ENCODE data around the gene PLCH2. TPM values are rescaled to one million over a fixed set of nuclear protein-coding genes. Genes with fewer than 3 reads are reported as not detected.
A peak's percentile ranks its signal among the peaks of the same experiment; 100 is the strongest.
"Not testable (repeated sequence)": the region's sequence is repeated elsewhere in the genome, so short reads cannot be mapped to it uniquely, and the experiment has no call there.

PLCH2 gene
- total RNA-seq, 2 donors from 2014 or later = 6.9 to 7.1 TPM

GRCh38 chr1:2544875-2545640 is 69.0 kb downstream of the PLCH2 start:
- ATAC-seq = no peak

GRCh38 chr1:2545754-2546514 is 69.8 kb downstream of the PLCH2 start:
- Mint-ChIP-seq H3K9me3 (no peaks in the 10 kb centered on the region), H3K27ac (peak overlapping the region in 1 of 2 donors; percentile 93), H3K36me3 (no peaks in the 10 kb centered on the region)
- DNase-seq (ENCODE audit: low spot score in 2 of 2) = peak; percentile 88 to 91
- ATAC-seq = peak; percentile 34 to 59

More at GRCh38 chr1:2544875-2545640, 69.0 kb downstream of the PLCH2 start:
- no peaks in the 10 kb centered on the region for H3K9me3 Mint-ChIP-seq
- DNase-seq (ENCODE audit: low spot score in 2 of 2) = no peak
- H3K27ac Mint-ChIP-seq = no peak overlapping the region
- no peaks in the 10 kb centered on the region for H3K36me3 Mint-ChIP-seq

GRCh38 chr1:2546515-2547209 is 70.6 kb downstream of the PLCH2 start:
- no peaks in the 10 kb centered on the region for H3K36me3 Mint-ChIP-seq
- ATAC-seq = peak; percentile 53 to 70
- peak overlapping the region; percentile 93 to 97 for H3K27ac Mint-ChIP-seq
- DNase-seq (ENCODE audit: low spot score in 2 of 2) = peak; percentile 85 to 89
- H3K9me3 Mint-ChIP-seq = no peaks in the 10 kb centered on the region

- peak overlapping the region; percentile 93 to 97 for H3K27ac Mint-ChIP-seq
- ATAC-seq (peak; percentile 52 to 62), DNase-seq (ENCODE audit: low spot score in 2 of 2) (peak; percentile 66 to 85)
- H3K9me3 Mint-ChIP-seq = no peaks in the 10 kb centered on the region
- no peaks in the 10 kb centered on the region for H3K36me3 Mint-ChIP-seq
Observed at GRCh38 chr1:2547210-2548067, 71.3 kb downstream of the PLCH2 start.

GRCh38 chr1:2548068-2548589 is 72.0 kb downstream of the PLCH2 start:
- H3K36me3 Mint-ChIP-seq = no peaks in the 10 kb centered on the region
- DNase-seq (ENCODE audit: low spot score in 2 of 2) (peak; percentile 88), ATAC-seq (peak; percentile 31 to 38)
- H3K9me3 Mint-ChIP-seq = no peaks in the 10 kb centered on the region
- H3K27ac Mint-ChIP-seq = peak overlapping the region; percentile 93 to 97

GRCh38 chr1:2549367-2550029 is 73.4 kb downstream of the PLCH2 start:
- ATAC-seq; H3K9me3 Mint-ChIP-seq; DNase-seq (ENCODE audit: low spot score in 2 of 2); H3K36me3 Mint-ChIP-seq: not testable (repeated sequence)
- peak overlapping the region; percentile 93 to 94 for H3K27ac Mint-ChIP-seq

GRCh38 chr1:2550309-2550861 is 74.3 kb downstream of the PLCH2 start:
- H3K9me3 Mint-ChIP-seq; ATAC-seq; DNase-seq (ENCODE audit: low spot score in 2 of 2); H3K36me3 Mint-ChIP-seq: not testable (repeated sequence)
- H3K27ac Mint-ChIP-seq = peak overlapping the region in 1 of 2 donors; percentile 93

- H3K9me3 Mint-ChIP-seq; ATAC-seq; H3K36me3 Mint-ChIP-seq; DNase-seq (ENCODE audit: low spot score in 2 of 2): not testable (repeated sequence)
- H3K27ac Mint-ChIP-seq = peak overlapping the region in 1 of 2 donors; percentile 66
Observed at GRCh38 chr1:2551544-2551943, 75.5 kb downstream of the PLCH2 start.

- H3K9me3 Mint-ChIP-seq = no peaks in the 10 kb centered on the region
- H3K27ac Mint-ChIP-seq = peak overlapping the region in 1 of 2 donors; percentile 66
- ATAC-seq (no peak), DNase-seq (ENCODE audit: low spot score in 2 of 2) (no peak)
- peaks cover 7 to 12% of the 10 kb centered on the region in 2 donors for H3K36me3 Mint-ChIP-seq
Observed at GRCh38 chr1:2552189-2552588, 76.1 kb downstream of the PLCH2 start.

- DNase-seq (ENCODE audit: low spot score in 2 of 2); H3K9me3 Mint-ChIP-seq; ATAC-seq: not testable (repeated sequence)
- Mint-ChIP-seq H3K36me3 (peaks cover 7 to 12% of the 10 kb centered on the region in 2 donors), H3K27ac (peak overlapping the region in 1 of 2 donors; percentile 44)
Observed at GRCh38 chr1:2553076-2553475, 77.0 kb downstream of the PLCH2 start.

- H3K9me3 Mint-ChIP-seq = no peaks in the 10 kb centered on the region
- peak overlapping the region; percentile 36 to 97 for H3K27ac Mint-ChIP-seq
- ATAC-seq (no peak), DNase-seq (ENCODE audit: low spot score in 2 of 2) (no peak)
- peaks cover 7 to 12% of the 10 kb centered on the region in 2 donors for H3K36me3 Mint-ChIP-seq
Observed at GRCh38 chr1:2553871-2554620, 78.0 kb downstream of the PLCH2 start.

- peaks cover 7 to 12% of the 10 kb centered on the region in 2 donors for H3K36me3 Mint-ChIP-seq
- peak in 1 of 2 donors; percentile 35 for ATAC-seq
Observed at GRCh38 chr1:2554621-2555387, 78.7 kb downstream of the PLCH2 start.

More at GRCh38 chr1:2554621-2555387, 78.7 kb downstream of the PLCH2 start:
- DNase-seq (ENCODE audit: low spot score in 2 of 2) = peak in 1 of 2 donors; percentile 49
- H3K9me3 Mint-ChIP-seq = no peaks in the 10 kb centered on the region
- H3K27ac Mint-ChIP-seq = peak overlapping the region; percentile 87 to 97
